ENCODE data around the gene ZSCAN18. TPM values are rescaled to one million over a fixed set of nuclear protein-coding genes. Genes with fewer than 3 reads are reported as not detected.

Gene ZSCAN18
- 48.9 and 59.8 TPM in 2 replicates for total RNA-seq

DNA sequence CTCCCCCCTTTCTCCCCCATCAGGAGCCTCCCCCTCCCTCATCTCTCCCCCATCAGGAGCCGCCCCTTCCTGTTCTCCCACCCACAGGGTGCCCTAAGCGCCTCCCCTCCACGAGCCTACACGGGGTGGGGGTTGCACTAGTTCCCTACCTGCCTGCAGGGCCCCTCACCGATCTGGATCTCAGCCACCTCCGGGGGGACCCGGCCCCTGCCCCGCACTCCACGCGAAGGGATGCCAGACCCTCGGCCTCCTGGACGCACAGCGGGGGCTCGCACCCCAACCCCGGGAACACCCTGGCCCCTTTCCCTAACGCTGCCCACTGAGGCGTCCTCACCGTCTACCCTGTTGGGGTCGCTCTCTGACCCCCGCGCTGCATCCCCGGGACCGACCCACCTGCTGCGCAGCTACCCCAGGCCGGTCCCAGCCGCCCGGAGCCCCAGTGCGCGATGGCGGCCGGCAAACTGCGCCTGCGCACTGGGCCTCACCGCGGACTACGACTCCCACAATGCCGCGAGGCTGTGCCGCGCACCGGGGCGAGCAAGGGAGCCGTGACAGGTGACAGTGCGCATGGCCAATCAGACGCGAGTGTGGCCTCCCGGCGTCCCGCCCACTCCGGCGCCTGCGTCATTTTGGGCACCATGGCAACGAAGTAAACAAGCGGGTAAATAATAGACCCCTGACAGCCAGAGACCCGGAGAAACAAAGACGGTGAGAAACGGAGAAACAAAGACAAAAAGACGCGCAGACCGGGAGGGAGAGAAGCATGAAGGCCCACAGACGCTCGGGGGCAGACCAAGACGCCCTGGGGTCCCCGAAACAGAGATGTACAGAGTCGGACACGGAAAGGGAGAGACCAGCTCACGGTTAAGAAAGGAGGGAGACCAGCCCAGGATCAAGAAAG is at the start of gene ZSCAN18:
Gene ZSCAN18, minus strand, starts transcription at position 451 of the 901 bp plus-strand sequence. CDS start 7,964 bp downstream, outside the sequence.

GRCh38 chr19:58059003-58059670 is 38.9 kb downstream of the ZSCAN18 start, which contains the start of gene ZNF135:
ZNF135 (plus strand) TSS chr19:58059282; CDS start chr19:58060003, 721 bp downstream.

Other genes with a start within 250 kb of the ZSCAN18 start
- 17.8 and 37.2 TPM in 2 replicates for gene ZNF587, start 248.4 kb downstream of the ZSCAN18 start, total RNA-seq
- 8.2 and 16.9 TPM in 2 replicates for gene ZNF814, start 209.2 kb downstream of the ZSCAN18 start, total RNA-seq
- gene ZNF417, start 181.6 kb downstream of the ZSCAN18 start, total RNA-seq = 14.4 and 23.4 TPM in 2 replicates
- gene ZNF418, start 162.8 kb downstream of the ZSCAN18 start, total RNA-seq = 4.4 and 9.4 TPM in 2 replicates
- 8.5 and 13.0 TPM in 2 replicates for gene ZNF256, start 150.5 kb downstream of the ZSCAN18 start, total RNA-seq
- gene C19orf18, start 123.7 kb downstream of the ZSCAN18 start, total RNA-seq = 0.28 and 0.34 TPM in 2 replicates
- 7.2 and 15.1 TPM in 2 replicates for gene ZNF606, start 95.4 kb downstream of the ZSCAN18 start, total RNA-seq
- not detected in 2 replicates for gene ZSCAN1, start 64.2 kb downstream of the ZSCAN18 start, total RNA-seq
- gene ZNF135, start 38.9 kb downstream of the ZSCAN18 start, total RNA-seq = 1.7 and 7.8 TPM in 2 replicates
- 17.1 and 21.4 TPM in 2 replicates for gene ZNF329, start 52.6 kb upstream of the ZSCAN18 start, total RNA-seq
- gene ZNF274, start 84.8 kb upstream of the ZSCAN18 start, total RNA-seq = 41.7 and 43.9 TPM in 2 replicates
- gene ZNF544, start 130.7 kb upstream of the ZSCAN18 start, total RNA-seq = 49.2 and 73.4 TPM in 2 replicates
- gene ZNF8, start 180.7 kb upstream of the ZSCAN18 start, total RNA-seq = 3.1 and 8.0 TPM in 2 replicates
- 33.4 and 39.0 TPM in 2 replicates for gene ERVK3-1, start 207.1 kb upstream of the ZSCAN18 start, total RNA-seq
- 2.4 and 4.3 TPM in 2 replicates for gene ZSCAN22, start 228.8 kb upstream of the ZSCAN18 start, total RNA-seq

Data from nasal cavity respiratory epithelium epithelial cell of viscerocranial mucosa (primary cell).